Stomach smooth muscle (tissue), 2 donors: Measurements from ENCODE around the gene IL6ST.
A peak's percentile ranks its signal among the peaks of the same experiment; 100 is the strongest.

Experiments used
- H3K27ac ChIP-seq: one replicate; pipeline ENCODE4 v1.7.0; 2013; ENCODE audit warnings: mild to moderate bottlenecking, low read length, inconsistent platforms
- H3K27me3 ChIP-seq, 2 donors: one replicate each; pipeline ENCODE4 v1.7.0; 2013; ENCODE audit warnings: low read length in 2 of 2; ENCODE audit not compliant: insufficient read depth in 2 of 2, control insufficient read depth in 1 of 2
- H3K36me3 ChIP-seq, 2 donors: one replicate each; pipeline ENCODE4 v1.7.0; 2013; ENCODE audit warnings: low read length in 2 of 2; ENCODE audit not compliant: control insufficient read depth in 2 of 2, insufficient read depth in 2 of 2
- H3K4me1 ChIP-seq: one replicate; pipeline ENCODE4 v1.7.0; 2013; ENCODE audit warnings: low read length; ENCODE audit not compliant: control insufficient read depth, insufficient read depth
- H3K4me3 ChIP-seq, 2 donors: one replicate each; pipeline ENCODE4 v1.7.0; 2013; ENCODE audit warnings: low read length in 2 of 2
- H3K9ac ChIP-seq, 2 donors: one replicate each; pipeline ENCODE4 v1.7.0; 2013; ENCODE audit warnings: low read length in 2 of 2, mild to moderate bottlenecking in 1 of 2
- H3K9me3 ChIP-seq, 2 donors: one replicate each; pipeline ENCODE4 v1.7.0; 2013; ENCODE audit warnings: low read length in 2 of 2; ENCODE audit not compliant: control insufficient read depth in 2 of 2
- donor health status: healthy.
- donor health status: Pancreatic carcinoma.

Gene IL6ST

DNA sequence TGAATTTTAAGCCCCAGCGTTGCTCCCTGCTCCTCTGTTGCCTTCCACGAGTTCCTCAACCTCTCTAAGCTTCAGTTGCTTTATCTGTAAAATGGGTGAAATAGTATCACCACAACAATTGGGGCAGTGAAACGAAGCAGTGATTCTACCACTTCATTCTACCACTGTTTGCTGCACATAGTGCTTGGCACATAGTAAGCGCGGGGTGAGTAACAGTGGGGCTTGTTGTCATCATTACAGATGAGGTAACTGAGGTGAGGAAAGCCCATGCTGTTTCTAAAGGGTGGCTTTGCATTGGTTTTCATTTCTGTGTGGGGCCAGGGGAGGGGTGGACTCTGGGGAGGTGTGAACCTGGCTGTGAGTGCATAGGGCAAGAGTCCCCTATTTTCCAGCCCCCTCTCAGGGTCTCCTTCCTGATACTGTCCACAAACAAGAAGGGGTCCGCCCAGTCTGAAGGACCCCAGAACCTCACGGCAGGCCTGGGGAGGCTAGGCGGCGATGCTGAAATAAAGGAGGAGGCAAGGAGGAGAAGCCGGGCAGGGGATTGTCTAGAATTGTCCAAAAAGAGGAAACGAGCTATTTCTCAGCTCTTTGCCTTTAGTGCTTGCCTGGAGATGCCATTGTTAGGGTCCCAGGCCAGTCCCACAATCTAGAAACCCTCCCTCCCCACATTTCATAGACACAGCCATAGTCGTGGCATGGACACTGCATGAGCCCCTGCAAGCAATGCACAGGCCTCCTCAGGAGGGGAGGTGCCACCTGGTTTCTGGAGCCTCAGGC, 65.6 kb downstream of the IL6ST start:
- Histone ChIP-seq H3K4me3 (no peak overlapping the region), H3K9me3 (no peaks in the 10 kb centered on the region), H3K4me1 (no peaks in the 10 kb centered on the region), H3K36me3 (no peaks in the 10 kb centered on the region), H3K27ac (no peak overlapping the region), H3K9ac (no peak overlapping the region), H3K27me3 (no peaks in the 10 kb centered on the region)

GRCh38 chr5:55927861-55928655, 66.7 kb downstream of the IL6ST start:
- no peaks in the 10 kb centered on the region for H3K36me3 ChIP-seq
- H3K9me3 ChIP-seq, result no peaks in the 10 kb centered on the region
- peaks cover 3% of the 10 kb centered on the region for H3K4me1 ChIP-seq
- no peaks in the 10 kb centered on the region for H3K27me3 ChIP-seq
- H3K4me3 ChIP-seq, result no peak overlapping the region
- H3K27ac ChIP-seq, result no peak overlapping the region
- H3K9ac ChIP-seq, result no peak overlapping the region

DNA sequence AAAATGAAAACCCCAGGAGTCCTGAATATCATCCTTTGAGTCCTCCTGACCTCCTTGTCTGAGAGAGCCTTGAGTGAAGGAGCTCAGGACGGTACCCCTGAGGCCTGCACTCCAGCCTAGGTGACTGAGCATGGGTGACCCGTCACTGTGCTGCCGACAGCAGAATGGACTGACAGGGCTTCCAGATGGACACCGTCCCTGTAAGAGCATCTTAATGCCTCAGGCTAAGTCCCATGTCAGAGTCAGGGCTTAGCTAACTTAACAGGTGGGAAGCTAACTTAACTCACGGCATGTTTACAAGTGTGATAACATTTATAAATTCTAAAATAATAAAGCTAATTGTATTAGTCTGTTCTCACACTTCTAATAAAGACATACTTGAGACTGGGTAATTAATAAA, 68.3 kb downstream of the IL6ST start:
- H3K4me1 ChIP-seq, result peaks cover 3% of the 10 kb centered on the region
- H3K9me3 ChIP-seq, result no peaks in the 10 kb centered on the region
- no peaks in the 10 kb centered on the region for H3K36me3 ChIP-seq
- no peaks in the 10 kb centered on the region for H3K27me3 ChIP-seq
- H3K4me3 ChIP-seq, result no peak overlapping the region
- H3K9ac ChIP-seq, result no peak overlapping the region
- H3K27ac ChIP-seq, result no peak overlapping the region

- Histone ChIP-seq H3K9me3 (no peaks in the 10 kb centered on the region), H3K27me3 (no peaks in the 10 kb centered on the region), H3K9ac (no peak overlapping the region), H3K4me1 (peaks cover 3% of the 10 kb centered on the region), H3K4me3 (no peak overlapping the region), H3K27ac (no peak overlapping the region), H3K36me3 (no peaks in the 10 kb centered on the region)
Measured at GRCh38 chr5:55925712-55926111, 69.1 kb downstream of the IL6ST start.

DNA sequence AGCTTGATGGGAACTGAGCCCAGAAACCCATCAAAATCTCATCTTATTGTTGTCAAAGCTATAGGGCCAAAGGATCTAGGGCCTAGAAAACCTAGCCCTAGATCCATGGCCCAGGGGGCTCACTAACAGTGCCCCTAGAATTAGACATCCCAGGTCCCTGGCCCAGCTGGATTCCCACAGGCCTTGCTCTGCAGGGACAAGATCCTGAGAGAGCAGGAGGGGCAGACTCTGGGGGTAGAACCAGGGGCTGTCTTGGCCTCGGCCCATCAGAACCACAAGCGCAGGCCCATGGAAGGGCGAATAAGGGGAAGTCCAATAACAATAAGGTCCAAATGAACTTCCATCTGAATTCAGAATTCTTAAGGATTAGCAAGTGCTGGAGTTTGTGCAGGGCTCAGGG, 69.6 kb downstream of the IL6ST start:
- H3K4me3 ChIP-seq, result no peak overlapping the region
- no peaks in the 10 kb centered on the region for H3K9me3 ChIP-seq
- H3K36me3 ChIP-seq, result no peaks in the 10 kb centered on the region
- H3K27ac ChIP-seq, result no peak overlapping the region
- no peak overlapping the region for H3K9ac ChIP-seq
- H3K4me1 ChIP-seq, result peaks cover 3% of the 10 kb centered on the region
- H3K27me3 ChIP-seq, result no peaks in the 10 kb centered on the region

DNA sequence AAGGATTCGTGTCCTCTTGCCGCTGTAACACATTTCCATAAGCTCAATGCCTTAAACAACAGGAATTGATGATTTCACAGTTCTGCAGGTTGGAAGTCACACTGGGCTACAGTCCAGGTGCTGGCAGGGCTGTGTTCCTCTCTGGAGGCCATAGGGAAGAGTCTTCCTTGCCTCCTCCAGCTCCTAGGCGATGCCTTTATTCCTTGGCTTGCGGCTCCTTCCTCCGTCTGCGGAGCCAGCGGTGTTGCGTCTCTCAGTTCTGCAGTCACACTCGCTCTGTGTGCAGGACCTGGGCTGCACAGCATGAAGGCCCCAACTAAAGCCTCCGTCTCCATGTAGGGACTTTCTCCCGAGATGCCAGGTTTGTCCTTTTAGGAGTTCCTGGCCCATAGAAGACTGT, 70.0 kb downstream of the IL6ST start:
- peaks cover 3% of the 10 kb centered on the region for H3K4me1 ChIP-seq
- no peaks in the 10 kb centered on the region for H3K36me3 ChIP-seq
- no peak overlapping the region for H3K4me3 ChIP-seq
- no peaks in the 10 kb centered on the region for H3K9me3 ChIP-seq
- H3K27me3 ChIP-seq, result no peaks in the 10 kb centered on the region
- no peak overlapping the region for H3K9ac ChIP-seq
- H3K27ac ChIP-seq, result no peak overlapping the region

- no peak overlapping the region for H3K27ac ChIP-seq
- H3K36me3 ChIP-seq, result no peaks in the 10 kb centered on the region
- H3K9ac ChIP-seq, result no peak overlapping the region
- H3K9me3 ChIP-seq, result no peaks in the 10 kb centered on the region
- no peaks in the 10 kb centered on the region for H3K27me3 ChIP-seq
- H3K4me1 ChIP-seq, result peaks cover 3% of the 10 kb centered on the region
- H3K4me3 ChIP-seq, result peak overlapping the region in 1 of 2 donors; percentile 68
Measured at GRCh38 chr5:55923865-55924500, 70.8 kb downstream of the IL6ST start.

DNA sequence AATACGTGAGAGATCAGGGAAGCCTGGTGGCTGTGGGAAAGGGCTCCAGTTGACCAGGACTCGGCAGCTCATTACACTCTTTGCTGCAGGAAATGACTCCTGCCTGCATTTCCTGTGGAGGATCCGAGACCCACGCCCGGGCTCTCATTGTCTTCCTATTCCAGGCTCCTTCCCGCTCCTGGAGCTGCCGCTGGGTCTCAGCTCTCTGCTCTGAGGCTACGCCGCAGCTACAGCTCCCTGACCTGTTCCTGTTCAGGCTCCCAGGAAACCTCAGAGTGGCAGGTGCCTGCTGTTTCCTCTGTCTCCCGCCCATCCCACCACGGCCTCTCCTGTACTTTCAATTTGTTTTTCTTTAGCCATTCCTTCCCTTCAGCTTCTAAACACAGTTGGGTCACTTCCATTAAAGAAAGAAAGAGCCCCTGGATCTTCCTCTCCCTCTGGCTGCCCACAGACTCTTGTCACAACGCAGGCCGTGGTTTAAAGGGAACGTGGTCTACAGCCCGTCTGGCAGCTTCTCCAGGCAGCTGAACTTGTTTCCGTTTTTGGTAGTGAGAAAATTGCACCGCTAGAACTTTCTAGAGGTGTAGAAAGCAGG, 71.5 kb downstream of the IL6ST start:
- peaks cover 3% of the 10 kb centered on the region for H3K4me1 ChIP-seq
- H3K4me3 ChIP-seq, result peak overlapping the region; percentile 46 to 68
- H3K36me3 ChIP-seq, result no peaks in the 10 kb centered on the region
- peak overlapping the region in 1 of 2 donors; percentile 36 for H3K9ac ChIP-seq
- no peaks in the 10 kb centered on the region for H3K9me3 ChIP-seq
- no peaks in the 10 kb centered on the region for H3K27me3 ChIP-seq
- no peak overlapping the region for H3K27ac ChIP-seq

- H3K27ac ChIP-seq, result no peak overlapping the region
- H3K9ac ChIP-seq, result no peak overlapping the region
- no peaks in the 10 kb centered on the region for H3K27me3 ChIP-seq
- no peak overlapping the region for H3K4me3 ChIP-seq
- no peaks in the 10 kb centered on the region for H3K9me3 ChIP-seq
- H3K36me3 ChIP-seq, result no peaks in the 10 kb centered on the region
- peaks cover 3% of the 10 kb centered on the region for H3K4me1 ChIP-seq
Measured at GRCh38 chr5:55921617-55922016, 73.1 kb downstream of the IL6ST start.

GRCh38 chr5:55920784-55921183, 74.0 kb downstream of the IL6ST start:
- Histone ChIP-seq H3K4me1 (peaks cover 3% of the 10 kb centered on the region), H3K9me3 (no peaks in the 10 kb centered on the region), H3K36me3 (no peaks in the 10 kb centered on the region), H3K9ac (no peak overlapping the region), H3K27ac (no peak overlapping the region), H3K4me3 (no peak overlapping the region), H3K27me3 (no peaks in the 10 kb centered on the region)
